Astrocyte (in vitro differentiated cells and primary cell): ENCODE measurements around the gene GIT2. TPM values are rescaled to one million over a fixed set of nuclear protein-coding genes. Genes with fewer than 3 reads are reported as not detected.

Source experiments
- DNase-seq: peaks from one replicate; pipeline ENCODE4 v3.0.0-alpha.2; 2010; ENCODE audit warnings: low read depth
- FAIRE-seq: peaks from 2 replicates; lab custom pipeline; 2011; peaks lifted over from hg19 to GRCh38; lab: Jason Lieb, UNC
- H2AFZ ChIP-seq: 2 replicates; pipeline ENCODE4 v1.6.0; 2012; ENCODE audit warnings: low read depth, low read length, inconsistent platforms
- H3K27ac ChIP-seq: 2 replicates; pipeline ENCODE4 v1.5.1; 2011; ENCODE audit warnings: low read depth, low read length, inconsistent platforms
- H3K27me3 ChIP-seq: 2 replicates; pipeline ENCODE4 v1.6.0; 2011; ENCODE audit warnings: low read length, inconsistent platforms; ENCODE audit not compliant: insufficient read depth
- H3K36me3 ChIP-seq: 2 replicates; pipeline ENCODE4 v1.5.1; 2011; ENCODE audit warnings: low read length, inconsistent platforms; ENCODE audit not compliant: insufficient read depth
- H3K4me1 ChIP-seq: 2 replicates; pipeline ENCODE4 v1.5.1; 2011; ENCODE audit warnings: low read length, inconsistent platforms; ENCODE audit not compliant: insufficient read depth
- H3K4me2 ChIP-seq: 2 replicates; pipeline ENCODE4 v1.6.0; 2012; ENCODE audit warnings: low read length, inconsistent platforms
- H3K4me3 ChIP-seq: 2 replicates; pipeline ENCODE4 v1.5.1; 2011; ENCODE audit warnings: low read depth, mild to moderate bottlenecking, low read length, inconsistent platforms; ENCODE audit not compliant: insufficient read depth
- H3K79me2 ChIP-seq: 2 replicates; pipeline ENCODE4 v1.6.0; 2012; ENCODE audit warnings: mild to moderate bottlenecking, low read length, inconsistent platforms; ENCODE audit not compliant: insufficient read depth
- H3K9ac ChIP-seq: 2 replicates; pipeline ENCODE4 v1.6.0; 2012; ENCODE audit warnings: mild to moderate bottlenecking, low read length, inconsistent platforms
- H3K9me3 ChIP-seq: 2 replicates; pipeline ENCODE4 v1.5.1; 2012; ENCODE audit warnings: low read depth, mild to moderate bottlenecking, low read length, inconsistent platforms; ENCODE audit not compliant: insufficient read depth
- H4K20me1 ChIP-seq: 2 replicates; pipeline ENCODE4 v1.6.0; 2012; ENCODE audit warnings: low read length, inconsistent platforms; ENCODE audit not compliant: insufficient read depth
- H3K27ac Mint-ChIP-seq: one replicate; pipeline ENCODE4 v1.8.0; 2021; ENCODE audit warnings: mild to moderate bottlenecking, mixed read lengths; ENCODE audit not compliant: unreplicated experiment
- H3K27me3 Mint-ChIP-seq: one replicate; pipeline ENCODE4 v1.8.0; 2021; ENCODE audit warnings: low read depth, mixed read lengths; ENCODE audit not compliant: unreplicated experiment
- H3K36me3 Mint-ChIP-seq: one replicate; pipeline ENCODE4 v1.8.0; 2021; ENCODE audit warnings: low read depth, mixed read lengths; ENCODE audit not compliant: unreplicated experiment
- H3K4me1 Mint-ChIP-seq: one replicate; pipeline ENCODE4 v1.8.0; 2021; ENCODE audit warnings: low read depth, mixed read lengths; ENCODE audit not compliant: unreplicated experiment
- H3K4me3 Mint-ChIP-seq: one replicate; pipeline ENCODE4 v1.8.0; 2021; ENCODE audit warnings: mild to moderate bottlenecking, moderate library complexity, mixed read lengths; ENCODE audit not compliant: unreplicated experiment
- H3K9me3 Mint-ChIP-seq: one replicate; pipeline ENCODE4 v1.8.0; 2021; ENCODE audit warnings: mild to moderate bottlenecking, mixed read lengths; ENCODE audit not compliant: unreplicated experiment
- EZH2 ChIP-seq: IDR thresholded peaks from 2 replicates; pipeline ENCODE4 v1.6.1; 2012; ENCODE audit warnings: mild to moderate bottlenecking, low read length, inconsistent platforms; ENCODE audit not compliant: insufficient read depth
- total RNA-seq: library from RNA; stranded (reverse); gene quantifications from 2 replicates; pipeline ENCODE4 v1.2.1, GENCODE V29; 2021
- TF ChIP-seq, protein P1 (sequence below): IDR thresholded peaks from 2 replicates; pipeline ENCODE4 v1.5.1; 2011; ENCODE audit warnings: low read depth, mild to moderate bottlenecking, inconsistent platforms, low read length, moderate library complexity; ENCODE audit not compliant: insufficient read depth

The GIT2 gene
- total RNA-seq, 1 donor from 2014 or later, result 33.4 TPM

DNA sequence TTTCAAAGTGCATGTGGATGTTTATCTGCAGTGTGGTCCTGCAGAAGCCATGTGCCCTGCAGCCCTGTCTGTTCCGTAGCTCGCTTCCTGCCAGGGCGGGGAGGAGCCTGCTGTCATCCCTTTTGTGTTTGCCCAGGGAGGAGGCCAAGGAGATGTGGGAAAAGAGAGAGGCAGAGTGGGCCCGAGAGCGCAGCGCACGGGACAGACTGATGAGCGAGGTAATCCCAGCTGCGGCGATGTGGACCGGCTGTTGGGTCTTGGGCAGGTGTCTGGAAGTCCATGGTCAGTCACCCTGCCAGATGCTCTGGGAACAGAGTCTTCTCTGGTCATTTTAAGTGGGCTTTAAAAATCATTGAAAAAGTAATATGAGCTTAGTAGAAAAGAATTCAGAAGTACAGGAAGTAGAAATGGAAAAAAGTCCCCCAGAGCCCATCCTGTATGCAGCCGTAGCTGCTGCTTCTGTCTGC, 83.3 kb downstream of the GIT2 start:
- Histone ChIP-seq H3K9me3 (no peaks in the 10 kb centered on the region), H2AFZ (no peak overlapping the region), H3K27ac (no peak overlapping the region), H3K4me1 (no peaks in the 10 kb centered on the region), H3K36me3 (peaks cover 40% of the 10 kb centered on the region), H3K9ac (no peak overlapping the region), H3K79me2 (no peaks in the 10 kb centered on the region), H3K4me3 (no peak overlapping the region), H3K4me2 (no peak overlapping the region), H4K20me1 (no peaks in the 10 kb centered on the region), H3K27me3 (no peaks in the 10 kb centered on the region)
- peaks cover 14% of the 10 kb centered on the region for H3K36me3 Mint-ChIP-seq
- TF ChIP-seq EZH2, result no peak
- TF ChIP-seq, protein P1, sequence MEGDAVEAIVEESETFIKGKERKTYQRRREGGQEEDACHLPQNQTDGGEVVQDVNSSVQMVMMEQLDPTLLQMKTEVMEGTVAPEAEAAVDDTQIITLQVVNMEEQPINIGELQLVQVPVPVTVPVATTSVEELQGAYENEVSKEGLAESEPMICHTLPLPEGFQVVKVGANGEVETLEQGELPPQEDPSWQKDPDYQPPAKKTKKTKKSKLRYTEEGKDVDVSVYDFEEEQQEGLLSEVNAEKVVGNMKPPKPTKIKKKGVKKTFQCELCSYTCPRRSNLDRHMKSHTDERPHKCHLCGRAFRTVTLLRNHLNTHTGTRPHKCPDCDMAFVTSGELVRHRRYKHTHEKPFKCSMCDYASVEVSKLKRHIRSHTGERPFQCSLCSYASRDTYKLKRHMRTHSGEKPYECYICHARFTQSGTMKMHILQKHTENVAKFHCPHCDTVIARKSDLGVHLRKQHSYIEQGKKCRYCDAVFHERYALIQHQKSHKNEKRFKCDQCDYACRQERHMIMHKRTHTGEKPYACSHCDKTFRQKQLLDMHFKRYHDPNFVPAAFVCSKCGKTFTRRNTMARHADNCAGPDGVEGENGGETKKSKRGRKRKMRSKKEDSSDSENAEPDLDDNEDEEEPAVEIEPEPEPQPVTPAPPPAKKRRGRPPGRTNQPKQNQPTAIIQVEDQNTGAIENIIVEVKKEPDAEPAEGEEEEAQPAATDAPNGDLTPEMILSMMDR, result no peak
- no peaks in the 10 kb centered on the region for H3K27me3 Mint-ChIP-seq
- no peak overlapping the region for H3K27ac Mint-ChIP-seq
- H3K9me3 Mint-ChIP-seq, result no peaks in the 10 kb centered on the region
- H3K4me3 Mint-ChIP-seq, result no peak overlapping the region
- peaks cover 3% of the 10 kb centered on the region for H3K4me1 Mint-ChIP-seq
- no peak for DNase-seq
- FAIRE-seq, result no peak

DNA sequence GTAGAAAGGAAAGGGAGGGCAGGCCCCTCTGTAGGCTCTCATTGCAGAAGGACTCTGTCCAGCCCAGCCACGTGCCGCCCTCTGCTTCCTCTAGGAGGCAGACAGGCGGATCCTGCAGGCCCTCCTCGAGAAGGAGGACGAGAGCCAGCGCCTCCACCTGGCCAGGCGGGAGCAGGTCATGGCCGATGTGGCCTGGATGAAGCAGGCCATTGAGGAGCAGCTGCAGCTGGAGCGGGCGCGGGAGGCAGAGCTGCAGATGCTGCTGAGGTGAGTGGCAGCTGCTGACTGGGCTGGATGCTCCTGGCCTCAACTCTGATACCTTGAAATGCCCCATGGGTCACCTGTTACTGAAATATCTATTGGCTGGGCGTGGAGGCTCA, 85.2 kb downstream of the GIT2 start:
- no peak overlapping the region for H3K27ac ChIP-seq
- no peak overlapping the region for H3K9ac ChIP-seq
- no peaks in the 10 kb centered on the region for H3K27me3 ChIP-seq
- H2AFZ ChIP-seq, result no peak overlapping the region
- H3K4me1 ChIP-seq, result no peaks in the 10 kb centered on the region
- no peak overlapping the region for H3K4me2 ChIP-seq
- no peak overlapping the region for H3K4me3 Mint-ChIP-seq
- DNase-seq (peak; percentile 2), FAIRE-seq (no peak)
- no peak overlapping the region for H3K4me3 ChIP-seq
- peaks cover 23% of the 10 kb centered on the region for H3K36me3 Mint-ChIP-seq
- no peak overlapping the region for H3K27ac Mint-ChIP-seq
- no peaks in the 10 kb centered on the region for H3K9me3 ChIP-seq
- no peaks in the 10 kb centered on the region for H3K79me2 ChIP-seq
- H3K4me1 Mint-ChIP-seq, result peaks cover 3% of the 10 kb centered on the region
- TF ChIP-seq EZH2, result no peak
- TF ChIP-seq, protein P1, result no peak
- no peaks in the 10 kb centered on the region for H3K27me3 Mint-ChIP-seq
- no peaks in the 10 kb centered on the region for H4K20me1 ChIP-seq
- no peaks in the 10 kb centered on the region for H3K9me3 Mint-ChIP-seq
- peaks cover 40% of the 10 kb centered on the region for H3K36me3 ChIP-seq

DNA sequence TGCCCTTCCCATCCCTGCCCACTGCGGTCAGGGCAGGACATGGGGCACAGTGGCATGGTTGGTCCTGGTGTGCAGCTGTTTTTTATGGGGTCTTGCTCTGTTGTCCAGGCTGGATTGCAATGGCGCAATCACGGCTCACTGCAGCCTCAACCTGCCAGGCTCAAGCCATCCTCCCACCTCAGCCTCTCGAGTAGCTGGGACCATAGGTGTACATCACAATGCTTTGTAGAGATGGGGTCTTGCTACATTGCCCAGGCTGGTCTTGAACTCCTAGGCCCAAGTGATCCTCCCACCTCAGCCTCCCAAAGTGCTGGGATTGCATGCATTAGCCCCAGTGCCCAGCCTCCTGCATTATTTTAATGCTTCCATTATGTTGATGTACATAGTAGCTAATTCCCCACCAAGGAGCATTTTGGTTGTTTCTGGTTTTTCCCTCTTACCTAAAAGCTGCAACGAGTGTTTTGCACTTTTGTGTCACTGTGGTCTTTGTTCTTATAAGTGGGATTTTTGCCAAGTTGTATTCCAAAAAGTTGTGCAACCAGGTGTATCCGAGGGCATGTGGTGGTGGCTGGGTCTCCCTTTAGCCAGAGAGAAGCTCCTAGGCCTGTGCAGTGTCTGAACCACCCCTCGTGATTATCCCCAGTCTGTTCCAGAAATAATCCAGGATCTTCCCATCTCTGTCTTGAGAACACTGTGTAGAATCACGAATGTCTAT, 85.8 kb downstream of the GIT2 start:
- H3K4me3 ChIP-seq, result no peak overlapping the region
- no peaks in the 10 kb centered on the region for H3K4me1 ChIP-seq
- H3K27ac ChIP-seq, result no peak overlapping the region
- FAIRE-seq (no peak), DNase-seq (no peak)
- peaks cover 41% of the 10 kb centered on the region for H3K36me3 ChIP-seq
- Mint-ChIP-seq H3K36me3 (peaks cover 24% of the 10 kb centered on the region), H3K4me3 (no peak overlapping the region), H3K9me3 (no peaks in the 10 kb centered on the region), H3K27me3 (no peaks in the 10 kb centered on the region), H3K27ac (no peak overlapping the region), H3K4me1 (peaks cover 3% of the 10 kb centered on the region)
- no peak overlapping the region for H3K4me2 ChIP-seq
- no peaks in the 10 kb centered on the region for H3K79me2 ChIP-seq
- H3K9ac ChIP-seq, result no peak overlapping the region
- H3K9me3 ChIP-seq, result no peaks in the 10 kb centered on the region
- TF ChIP-seq, protein P1, result no peak
- TF ChIP-seq EZH2, result no peak
- H2AFZ ChIP-seq, result no peak overlapping the region
- H4K20me1 ChIP-seq, result no peaks in the 10 kb centered on the region
- H3K27me3 ChIP-seq, result no peaks in the 10 kb centered on the region
